Skin epidermis (tissue), 12 donors: ENCODE data around the gene ATXN1.
"Not testable (repeated sequence)": the region's sequence is repeated elsewhere in the genome, so short reads cannot be mapped to it uniquely, and the experiment has no call there.

Experiments used
- H3K27ac ChIP-seq, 21 experiments: fragments of 200-600 bp; sonication (generic) in 11 of 21; one replicate each; pipeline ENCODE4 v1.5.0; 2020; ENCODE audit warnings: mild to moderate bottlenecking in 3 of 21, inconsistent platforms in 2 of 21, moderate library complexity in 2 of 21
- H3K4me3 ChIP-seq, 7 experiments: fragments of 200-600 bp; sonication (generic) in 2 of 7; one replicate each; pipeline ENCODE4 v1.5.0; 2020; ENCODE audit warnings: inconsistent platforms in 2 of 7, mild to moderate bottlenecking in 2 of 7, moderate library complexity in 1 of 7

Gene ATXN1

GRCh38 chr6:16278750-16279149, 482.5 kb downstream of the ATXN1 start:
- Histone ChIP-seq H3K4me3 (no peak overlapping the region), H3K27ac (no peak overlapping the region)

DNA sequence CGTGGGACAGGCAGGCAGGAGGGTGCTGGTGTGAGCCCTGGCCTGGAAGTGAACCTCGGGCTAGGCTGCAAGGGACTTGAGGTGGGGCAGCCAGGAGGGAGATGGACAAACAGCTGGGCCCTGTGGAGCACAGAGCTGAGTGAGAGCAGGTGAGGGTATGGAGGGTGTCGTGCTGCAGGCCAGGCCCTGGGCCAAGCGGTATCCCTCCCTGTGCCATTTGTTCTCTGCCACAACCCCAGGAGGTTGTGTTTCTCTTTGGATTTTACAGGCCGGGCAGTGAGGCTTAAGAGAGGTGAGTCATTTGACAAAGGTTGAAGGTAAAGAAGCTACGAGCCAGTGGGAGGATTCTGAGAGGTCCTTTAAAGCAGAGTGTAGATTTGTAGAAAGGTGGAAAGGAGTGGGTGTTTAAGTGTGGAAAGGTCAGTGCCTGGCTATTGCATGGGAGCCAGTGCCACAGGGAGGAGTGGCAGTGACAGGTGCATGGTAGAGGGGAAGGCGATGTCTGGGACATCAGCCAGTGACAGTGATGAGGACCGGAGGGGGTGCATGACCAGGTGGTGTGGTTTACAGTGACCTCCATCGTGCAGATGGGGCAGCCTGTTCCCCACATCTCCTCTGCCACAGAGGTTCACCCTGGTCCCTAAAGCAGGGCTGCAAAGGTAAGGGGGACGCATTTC, 483.1 kb downstream of the ATXN1 start:
- H3K4me3 ChIP-seq = no peak overlapping the region
- peak overlapping the region in 1 of 21 experiments; percentile 17 for H3K27ac ChIP-seq

- no peak overlapping the region for H3K4me3 ChIP-seq
- peak overlapping the region in 1 of 21 experiments; percentile 17 for H3K27ac ChIP-seq
These were observed 483.9 kb downstream of the ATXN1 start for GRCh38 chr6:16277101-16277981.

DNA sequence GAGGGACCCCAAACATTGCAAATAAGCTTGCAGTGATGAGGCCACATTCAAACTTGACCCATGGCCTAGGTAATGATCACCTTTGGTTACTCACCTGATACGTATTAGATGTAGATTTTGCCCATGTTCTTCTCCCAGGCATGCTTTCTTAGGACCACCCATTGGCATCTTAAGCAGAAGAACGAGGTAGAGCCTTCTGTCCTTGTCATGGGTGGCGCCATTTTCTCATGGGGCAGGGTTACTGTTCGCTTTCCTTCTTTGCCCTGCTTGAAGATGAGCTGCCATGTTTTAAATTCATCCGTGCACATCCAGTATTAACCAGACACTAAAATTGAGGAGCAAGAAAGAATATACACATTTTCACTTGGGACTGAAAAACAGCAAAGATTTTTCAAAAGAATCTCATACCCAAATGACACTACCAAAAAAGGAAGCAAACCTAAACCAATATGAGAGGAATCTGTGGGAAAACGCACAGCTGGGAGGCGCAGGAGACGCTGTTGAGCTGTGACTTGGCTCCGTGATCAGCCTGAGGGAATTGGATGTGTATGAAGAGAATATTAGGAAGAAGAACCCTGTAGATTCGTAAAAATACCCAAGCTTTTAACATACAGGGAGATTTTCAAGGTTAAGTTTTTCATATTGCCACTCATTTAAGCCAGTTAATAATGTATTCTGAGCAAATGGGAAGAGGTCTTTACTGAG, 486.2 kb downstream of the ATXN1 start:
- Histone ChIP-seq H3K27ac (no peak overlapping the region), H3K4me3 (no peak overlapping the region)

GRCh38 chr6:16274483-16274882, 486.8 kb downstream of the ATXN1 start:
- Histone ChIP-seq H3K27ac (no peak overlapping the region), H3K4me3 (no peak overlapping the region)

DNA sequence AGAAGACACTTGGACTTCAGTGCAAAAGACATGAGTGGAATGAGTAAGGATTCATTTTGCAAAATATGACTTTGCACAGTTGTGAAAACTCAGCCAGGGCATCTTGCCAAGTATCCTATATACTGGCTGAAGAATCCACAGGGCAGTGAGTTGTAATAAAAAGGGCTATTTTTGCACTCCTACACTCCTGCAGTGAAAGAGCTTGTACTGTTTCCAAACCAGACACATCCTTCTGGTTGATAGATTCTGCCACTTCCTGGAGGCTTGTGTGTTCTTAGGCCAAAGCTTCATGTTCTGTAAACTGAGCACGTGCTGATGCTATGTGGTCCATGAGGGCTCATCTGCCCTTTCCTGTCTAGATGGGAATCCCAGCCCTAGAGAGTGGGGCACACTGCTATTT, 488.0 kb downstream of the ATXN1 start:
- Histone ChIP-seq H3K27ac (no peak overlapping the region), H3K4me3 (no peak overlapping the region)

DNA sequence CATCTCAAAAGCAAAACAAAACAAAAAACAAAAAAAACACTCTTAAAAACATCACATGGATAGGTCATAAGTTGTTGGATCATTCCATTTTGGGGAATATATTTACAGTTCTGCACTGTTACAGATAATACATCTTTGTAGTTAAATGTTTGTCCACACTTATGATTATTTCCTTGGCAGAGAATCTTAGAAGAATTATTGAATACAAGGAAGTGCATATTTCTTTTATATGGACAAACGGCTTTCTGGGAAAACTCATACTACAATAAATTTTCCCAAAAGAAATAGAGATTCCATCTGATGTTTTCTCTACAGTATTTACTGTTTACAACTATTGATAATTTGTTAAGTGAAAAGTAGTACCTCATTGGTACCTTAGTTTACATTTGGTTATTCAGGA, 489.1 kb downstream of the ATXN1 start:
- H3K27ac ChIP-seq = no peak overlapping the region
- no peak overlapping the region for H3K4me3 ChIP-seq

- Histone ChIP-seq H3K27ac (no peak overlapping the region), H3K4me3 (no peak overlapping the region)
These were observed 489.8 kb downstream of the ATXN1 start for GRCh38 chr6:16271428-16271827.

DNA sequence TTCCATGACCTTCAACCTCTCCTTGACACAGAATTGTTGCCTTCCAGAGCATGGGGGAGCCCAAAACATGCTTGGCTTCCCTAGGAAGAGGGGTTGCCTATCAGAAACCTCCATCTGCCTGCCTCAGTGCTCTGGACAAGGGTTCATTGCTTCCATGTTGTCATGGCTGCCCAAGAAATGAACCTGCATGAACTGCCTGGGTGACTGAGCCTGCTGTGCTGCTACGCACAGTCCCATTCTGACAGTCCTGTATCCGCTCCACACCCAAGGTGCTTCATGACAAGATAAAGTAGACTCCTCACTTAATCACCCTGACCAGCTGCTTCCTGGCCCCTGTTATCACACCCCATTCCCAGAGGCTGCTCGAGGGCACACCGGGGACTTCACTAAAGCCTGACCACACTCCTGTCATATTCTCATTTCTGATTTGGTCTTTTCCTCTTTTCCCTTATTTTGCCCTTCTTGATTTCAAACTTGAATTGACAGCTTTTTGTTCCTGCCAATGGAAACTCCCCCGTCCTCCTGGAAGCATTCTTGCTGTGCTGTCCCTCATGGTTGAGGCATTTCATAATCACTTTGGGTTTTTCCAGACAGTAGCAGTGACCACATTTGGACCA, 491.0 kb downstream of the ATXN1 start:
- Histone ChIP-seq H3K27ac (no peak overlapping the region), H3K4me3 (no peak overlapping the region)

GRCh38 chr6:16269442-16270070, 491.7 kb downstream of the ATXN1 start:
- H3K4me3 ChIP-seq, H3K27ac ChIP-seq: not testable (repeated sequence)

- H3K4me3 ChIP-seq = no peak overlapping the region
These were observed 493.6 kb downstream of the ATXN1 start for GRCh38 chr6:16267428-16268263.

GRCh38 chr6:16265351-16266341, 495.6 kb downstream of the ATXN1 start:
- H3K27ac ChIP-seq = no peak overlapping the region
- no peak overlapping the region for H3K4me3 ChIP-seq

More at GRCh38 chr6:16267428-16268263, 493.6 kb downstream of the ATXN1 start:
- no peak overlapping the region for H3K27ac ChIP-seq

- Histone ChIP-seq H3K4me3 (no peak overlapping the region), H3K27ac (no peak overlapping the region)
These were observed 496.5 kb downstream of the ATXN1 start for GRCh38 chr6:16264785-16265184.

DNA sequence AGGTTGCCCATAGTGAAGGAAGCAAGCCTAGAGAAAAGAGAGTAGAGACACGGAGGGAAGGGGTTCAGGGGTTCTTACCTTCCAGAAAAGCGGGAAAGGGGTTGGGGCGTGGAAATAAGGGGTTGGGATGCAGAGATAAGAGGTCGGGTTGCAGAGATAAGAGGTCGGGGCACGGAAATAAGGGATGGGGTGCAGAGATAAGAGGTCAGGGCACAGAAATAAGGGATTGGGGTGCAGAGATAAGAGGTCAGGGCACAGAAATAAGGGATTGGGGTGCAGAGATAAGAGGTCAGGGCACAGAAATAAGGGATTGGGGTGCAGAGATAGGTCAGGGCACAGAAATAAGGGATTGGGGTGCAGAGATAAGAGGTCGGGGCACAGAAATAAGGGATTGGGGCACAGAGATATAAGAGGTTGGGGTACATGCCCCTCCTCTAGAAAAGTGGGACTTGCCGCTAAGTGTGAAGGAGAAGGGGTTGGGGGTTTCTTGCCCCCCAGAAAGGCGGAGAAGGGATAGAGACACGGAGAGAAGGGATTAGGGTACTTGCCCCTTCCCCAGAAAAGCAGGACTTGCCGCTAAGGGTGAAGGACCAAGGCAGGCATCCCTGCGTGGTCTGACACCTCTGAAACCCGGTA, 497.7 kb downstream of the ATXN1 start:
- not testable (repeated sequence) for H3K27ac ChIP-seq, H3K4me3 ChIP-seq

DNA sequence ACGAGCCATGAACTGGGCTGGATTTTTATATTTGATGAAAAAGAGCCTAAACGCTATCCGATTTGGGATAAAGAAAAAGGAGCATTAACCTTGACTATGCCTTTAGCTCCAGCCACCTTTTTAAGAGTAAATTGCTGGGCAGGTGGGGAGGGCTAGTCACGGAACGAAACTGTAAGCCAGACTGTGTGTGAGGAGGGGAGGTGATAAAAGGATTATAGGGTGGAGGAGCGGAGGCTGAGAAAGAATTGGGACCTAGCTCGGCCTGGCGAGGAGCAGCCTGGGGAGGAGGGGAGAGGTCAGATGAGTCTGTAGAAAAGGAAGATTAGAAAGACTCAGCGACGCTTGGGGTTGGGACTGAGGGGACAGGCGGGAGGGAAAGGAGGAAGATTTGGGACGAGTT, 498.5 kb downstream of the ATXN1 start:
- not testable (repeated sequence) for H3K27ac ChIP-seq, H3K4me3 ChIP-seq

- H3K27ac ChIP-seq, H3K4me3 ChIP-seq: not testable (repeated sequence)
These were observed 500.7 kb downstream of the ATXN1 start for GRCh38 chr6:16260602-16261001.

GRCh38 chr6:16259604-16260003, 501.7 kb downstream of the ATXN1 start:
- H3K4me3 ChIP-seq, H3K27ac ChIP-seq: not testable (repeated sequence)
